GM18868 (cell line): ENCODE data around the gene RAP2A.

Experiments used
- ATAC-seq: cut with Tn5 transposase; IDR thresholded peaks from one replicate; pipeline ENCODE4 v1.9.1; 2021; ENCODE audit warnings: mild to moderate bottlenecking, moderate library complexity; ENCODE audit not compliant: unreplicated experiment

The RAP2A gene

GRCh38 chr13:97446448-97446847 is 12.5 kb downstream of the RAP2A start:
- no peak for ATAC-seq

- no peak for ATAC-seq
Measured at GRCh38 chr13:97448503-97449251, 14.7 kb downstream of the RAP2A start.

- no peak for ATAC-seq
Measured at GRCh38 chr13:97454699-97455098, 20.7 kb downstream of the RAP2A start.

GRCh38 chr13:97456047-97456446 is 22.1 kb downstream of the RAP2A start:
- ATAC-seq, result no peak

- ATAC-seq, result peak; percentile 14
Measured at GRCh38 chr13:97459215-97459777, 25.3 kb downstream of the RAP2A start.

GRCh38 chr13:97460004-97460775 is 26.2 kb downstream of the RAP2A start:
- ATAC-seq, result peak; percentile 94

DNA sequence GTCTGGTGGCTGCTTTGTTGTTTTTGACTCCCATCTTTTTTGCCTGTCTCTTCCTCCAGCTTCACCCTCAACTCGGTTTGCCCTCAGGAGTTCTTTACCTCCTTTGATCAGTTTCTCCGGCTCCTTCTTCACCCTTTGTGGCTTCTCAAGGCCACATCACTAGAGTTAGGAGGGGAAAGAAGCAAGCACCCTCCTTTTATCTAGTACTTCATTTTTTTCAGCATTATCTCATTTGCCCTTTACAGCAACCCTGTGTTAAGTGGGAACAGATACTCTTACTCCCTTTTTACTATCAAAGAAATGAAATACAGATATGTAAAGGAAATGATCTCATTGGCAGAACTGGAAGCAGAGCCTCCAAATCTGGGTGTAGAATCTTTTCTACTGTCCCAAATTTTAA is 26.9 kb downstream of the RAP2A start:
- ATAC-seq, result no peak

- no peak for ATAC-seq
Measured at GRCh38 chr13:97464561-97464960, 30.6 kb downstream of the RAP2A start.

- ATAC-seq, result no peak
Measured at GRCh38 chr13:97466722-97467121, 32.8 kb downstream of the RAP2A start.

DNA sequence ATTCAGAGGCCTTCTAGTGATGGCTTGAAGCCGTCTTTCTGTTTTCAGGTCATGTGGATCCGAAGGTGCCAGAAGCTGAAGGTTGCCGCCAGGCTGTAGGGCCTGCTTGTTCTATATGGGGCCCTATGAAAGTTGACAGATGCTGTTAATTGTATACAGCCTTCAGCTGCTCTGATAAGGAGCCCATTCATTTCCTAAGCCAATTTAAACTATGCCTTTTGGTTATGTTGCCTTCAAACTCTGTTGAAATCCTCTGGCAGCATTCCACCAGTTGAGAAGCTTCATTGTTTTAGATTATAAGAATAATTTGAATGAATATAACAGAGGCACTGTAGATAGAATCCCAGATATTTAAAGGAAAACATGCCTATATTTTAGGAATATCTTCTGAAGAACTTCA is 34.4 kb downstream of the RAP2A start:
- no peak for ATAC-seq

GRCh38 chr13:97471711-97472110 is 37.7 kb downstream of the RAP2A start:
- no peak for ATAC-seq

DNA sequence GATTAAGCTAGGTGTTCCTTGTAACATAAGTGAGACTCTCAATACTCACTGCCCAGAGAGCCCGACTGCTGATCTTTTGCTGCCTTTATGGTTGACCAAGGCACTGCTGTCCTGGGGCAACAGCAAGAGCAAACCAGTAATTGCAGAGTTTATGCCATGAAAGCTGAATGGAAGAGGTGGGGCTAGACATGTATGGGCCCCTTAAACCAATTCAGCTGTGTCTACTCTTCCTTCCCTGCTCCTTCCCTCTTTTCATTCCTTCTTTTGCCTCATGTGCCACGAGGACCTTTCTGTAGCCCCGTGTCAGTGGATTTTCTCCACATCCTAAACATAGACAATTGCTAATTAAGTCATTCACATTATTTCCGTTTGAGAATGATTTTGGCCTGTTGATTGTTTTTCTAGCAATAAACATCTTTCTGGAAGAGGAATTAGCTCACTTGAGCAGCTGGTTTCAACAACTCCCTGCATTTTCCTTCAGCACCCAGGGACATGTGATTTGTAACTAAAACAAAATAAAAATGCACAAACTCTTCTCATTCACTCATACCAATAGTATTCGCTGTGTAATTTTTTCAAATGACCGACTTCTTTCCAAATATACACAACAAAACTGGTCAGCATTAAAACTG is 40.5 kb downstream of the RAP2A start:
- ATAC-seq, result no peak

DNA sequence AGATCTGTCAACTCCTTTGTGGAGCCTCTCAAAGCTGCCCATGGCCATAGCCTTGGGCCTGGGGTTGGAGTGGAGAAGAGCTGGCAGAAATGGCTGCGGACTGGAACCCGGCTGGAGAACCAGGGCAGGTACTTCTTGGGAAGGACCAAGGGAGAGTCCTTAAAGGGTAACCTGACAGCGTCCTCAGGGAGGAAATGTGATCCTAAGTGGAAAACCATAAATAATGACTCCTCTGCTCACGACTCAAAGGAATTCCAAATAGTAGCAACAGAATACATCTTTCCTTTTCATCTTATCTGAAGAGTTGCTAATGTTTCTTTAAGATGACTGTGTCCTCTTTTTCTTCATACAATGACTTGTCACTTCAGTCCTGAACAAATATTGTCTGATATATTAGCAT is 41.0 kb downstream of the RAP2A start:
- no peak for ATAC-seq

GRCh38 chr13:97477844-97478243 is 43.9 kb downstream of the RAP2A start:
- no peak for ATAC-seq

- ATAC-seq, result no peak
Measured at GRCh38 chr13:97478247-97478646, 44.3 kb downstream of the RAP2A start.

DNA sequence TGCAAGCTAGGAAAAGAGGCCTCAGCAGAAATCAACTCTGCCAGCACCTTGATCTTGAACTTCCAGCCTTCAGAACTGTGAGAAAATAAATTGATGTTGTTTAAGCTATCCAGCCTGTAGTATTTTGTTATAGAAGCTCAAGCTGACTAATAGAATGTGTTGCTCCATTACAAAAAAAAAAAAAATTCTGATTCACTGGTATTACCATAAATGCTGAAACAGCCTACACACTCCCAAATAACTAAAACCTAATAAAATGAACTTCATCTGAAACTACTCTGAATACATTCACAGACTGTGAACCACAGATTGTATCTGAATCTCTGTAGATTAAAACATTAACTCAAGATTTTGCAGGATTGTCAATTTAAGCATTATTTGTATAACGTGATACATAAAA is 49.5 kb downstream of the RAP2A start:
- no peak for ATAC-seq

DNA sequence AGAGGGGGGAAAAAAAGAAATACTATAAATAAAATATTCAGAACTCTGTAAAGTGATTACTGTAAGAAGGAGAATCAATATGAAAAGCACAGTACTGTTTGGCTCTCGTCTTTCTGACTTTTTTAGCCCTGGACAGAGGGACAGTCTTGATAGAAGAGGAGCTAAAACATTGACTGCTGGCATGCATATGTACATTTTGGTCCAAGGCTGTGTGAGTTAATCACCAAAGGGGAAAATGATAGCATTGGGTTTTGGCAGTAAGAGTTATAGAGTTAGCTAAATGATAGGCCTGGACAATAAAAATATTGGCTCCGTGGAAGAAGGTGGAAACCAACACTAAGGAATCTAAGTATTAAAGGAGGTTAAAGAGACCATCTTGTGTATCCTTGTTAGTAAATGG is 50.3 kb downstream of the RAP2A start:
- ATAC-seq, result no peak

- no peak for ATAC-seq
Measured at GRCh38 chr13:97485320-97485719, 51.4 kb downstream of the RAP2A start.

DNA sequence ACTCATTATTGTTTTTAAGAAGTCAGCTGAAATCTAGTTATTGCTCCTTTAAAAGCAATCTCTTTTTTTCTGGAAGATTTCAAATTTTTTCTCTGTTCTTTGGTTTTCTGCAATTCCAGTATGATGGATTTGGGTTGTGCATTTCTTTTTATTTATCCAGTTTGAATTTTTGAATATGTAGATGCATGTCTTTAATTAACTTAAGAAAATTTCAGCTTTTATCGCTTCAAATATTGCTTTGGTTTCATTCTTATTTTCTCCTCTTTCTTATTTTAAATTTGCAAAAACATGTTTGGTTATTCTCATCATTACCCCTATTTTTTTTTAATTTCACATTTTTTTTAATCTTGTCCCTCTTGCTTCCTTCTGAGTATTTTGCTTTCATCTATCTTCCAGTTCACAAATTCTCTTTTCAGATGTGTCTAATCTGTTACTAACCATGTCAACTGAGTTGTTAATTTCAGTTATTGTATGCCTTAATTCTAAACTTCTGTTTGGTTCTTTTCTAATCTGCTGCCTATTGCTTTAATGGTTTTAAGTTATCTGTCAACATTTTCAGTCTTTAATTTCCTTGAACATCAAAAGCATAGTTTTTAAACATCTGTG is 56.8 kb downstream of the RAP2A start:
- no peak for ATAC-seq

DNA sequence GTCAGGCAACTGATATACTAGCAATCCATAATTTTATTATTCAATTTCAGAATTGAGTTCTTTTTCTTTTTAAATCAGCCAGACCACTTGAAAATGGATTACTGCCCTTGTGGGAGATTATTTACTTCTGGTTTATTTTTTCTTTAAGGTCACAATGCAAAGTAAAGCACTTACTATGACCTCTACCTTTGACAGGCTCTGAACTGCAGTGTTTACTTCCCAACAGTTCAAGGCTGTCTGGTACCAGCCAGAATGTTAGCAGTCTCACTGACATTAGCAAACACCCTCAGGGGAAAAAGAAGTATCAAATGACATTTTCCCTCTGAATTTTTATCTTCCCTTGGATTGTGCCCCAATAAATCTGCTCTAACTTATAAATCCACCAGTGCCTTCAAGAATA is 57.5 kb downstream of the RAP2A start:
- no peak for ATAC-seq

GRCh38 chr13:97492257-97492656 is 58.3 kb downstream of the RAP2A start:
- ATAC-seq, result peak; percentile 85
